Right lobe of liver (tissue), 4 donors: ENCODE data around the gene SACM1L.

ENCODE experiments used
- POLR2A ChIP-seq: fragments of 450-650 bp; IDR thresholded peaks from one replicate; pipeline ENCODE4 v1.6.1; 2017; ENCODE audit warnings: antibody characterized with exemption, mild to moderate bottlenecking
- TF ChIP-seq, protein P1 (sequence below), 4 donors: fragments of 200-600 bp in 3 of 4; fragments of 450-650 bp in 1 of 4; IDR thresholded peaks; one replicate each; pipeline versions ENCODE4 v1.5.1 to v1.8.0; 2016 to 2022; ENCODE audit warnings: antibody characterized with exemption in 4 of 4, mild to moderate bottlenecking in 2 of 4
- donor health status: DM: no; HTN: no; CAD: no.
- donor health status: DM: no; HTN: no; CAD: no.
- donor health status: DM: no; HTN: yes; CAD: no.

DNA sequence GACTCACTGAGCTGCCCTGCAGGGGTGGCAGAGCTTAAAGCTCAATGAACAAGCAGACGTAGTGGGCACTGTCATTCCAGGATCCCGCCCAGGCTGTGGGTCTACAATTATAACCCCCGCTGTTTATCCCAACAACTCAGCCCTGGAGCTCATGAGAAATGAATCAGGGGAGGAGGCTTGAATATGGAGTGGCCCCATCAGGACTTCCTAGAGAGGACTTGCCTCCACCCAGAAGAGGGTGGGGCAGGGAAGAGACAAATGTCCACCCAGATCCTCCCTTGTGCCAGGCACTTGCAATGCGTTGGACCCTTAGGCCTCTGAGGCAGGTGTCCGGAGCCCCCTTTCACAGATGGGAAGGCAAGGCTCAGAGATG lies 74.1 kb downstream of the SACM1L start:
- TF ChIP-seq, protein P1, sequence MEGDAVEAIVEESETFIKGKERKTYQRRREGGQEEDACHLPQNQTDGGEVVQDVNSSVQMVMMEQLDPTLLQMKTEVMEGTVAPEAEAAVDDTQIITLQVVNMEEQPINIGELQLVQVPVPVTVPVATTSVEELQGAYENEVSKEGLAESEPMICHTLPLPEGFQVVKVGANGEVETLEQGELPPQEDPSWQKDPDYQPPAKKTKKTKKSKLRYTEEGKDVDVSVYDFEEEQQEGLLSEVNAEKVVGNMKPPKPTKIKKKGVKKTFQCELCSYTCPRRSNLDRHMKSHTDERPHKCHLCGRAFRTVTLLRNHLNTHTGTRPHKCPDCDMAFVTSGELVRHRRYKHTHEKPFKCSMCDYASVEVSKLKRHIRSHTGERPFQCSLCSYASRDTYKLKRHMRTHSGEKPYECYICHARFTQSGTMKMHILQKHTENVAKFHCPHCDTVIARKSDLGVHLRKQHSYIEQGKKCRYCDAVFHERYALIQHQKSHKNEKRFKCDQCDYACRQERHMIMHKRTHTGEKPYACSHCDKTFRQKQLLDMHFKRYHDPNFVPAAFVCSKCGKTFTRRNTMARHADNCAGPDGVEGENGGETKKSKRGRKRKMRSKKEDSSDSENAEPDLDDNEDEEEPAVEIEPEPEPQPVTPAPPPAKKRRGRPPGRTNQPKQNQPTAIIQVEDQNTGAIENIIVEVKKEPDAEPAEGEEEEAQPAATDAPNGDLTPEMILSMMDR (IDR thresholded peaks at IDR 0.05): no peak
- no peak for TF ChIP-seq POLR2A
